ENCODE data around the gene IGSF22.

GRCh38 chr11:18710545-18710944 is 15.4 kb downstream of the IGSF22 start:
- TF ChIP-seq POLR2AphosphoS5 (IDR thresholded peaks at IDR 0.05; ENCODE audit: control insufficient read depth, insufficient read depth, low read depth, low read length): no peak
- no peak for TF ChIP-seq CTCF (IDR thresholded peaks at IDR 0.05 in 2 of 3, conservative IDR thresholded peaks at IDR 0.05 in 1 of 3; ENCODE audit: insufficient read depth in 2 of 3, low read depth in 1 of 3, low read length in 3 of 3)
- TF ChIP-seq SPI1 (IDR thresholded peaks at IDR 0.05; ENCODE audit: borderline replicate concordance, low read depth, low read length): no peak
- TF ChIP-seq ZNF431 (CRISPR knock-in tag; IDR thresholded peaks at IDR 0.05): no peak
- no peak for TF ChIP-seq NONO (IDR thresholded peaks at IDR 0.05; ENCODE audit: low read depth in 2 of 2, low read length in 1 of 2)
- no peak for TF ChIP-seq REST (IDR thresholded peaks at IDR 0.05; ENCODE audit: borderline replicate concordance)
- TF ChIP-seq REST (CRISPR knock-in tag; IDR thresholded peaks at IDR 0.05; ENCODE audit: low read depth): no peak
- no peak for TF ChIP-seq ZNF165 (CRISPR knock-in tag; IDR thresholded peaks at IDR 0.05; ENCODE audit: borderline replicate concordance)

Measured in K562 (cell line).